T-helper 2 cell treated with Interferon-gamma antibody and Interleukin-4, amounts not matched to agents 5 μg/mL and 100 μg/mL, for 36 hours (primary cell): ENCODE measurements around the gene TDRD7.

Experiments used
- DNase-seq: peaks from one replicate; pipeline ENCODE4 v3.0.0; 2021; ENCODE audit warnings: low spot score
- H3K27ac Mint-ChIP-seq: one replicate; pipeline ENCODE4 v1.8.0; 2021; ENCODE audit warnings: mild to moderate bottlenecking, mixed read lengths
- H3K27me3 Mint-ChIP-seq: one replicate; pipeline ENCODE4 v1.8.0; 2021; ENCODE audit warnings: low read depth, mixed read lengths
- H3K36me3 Mint-ChIP-seq: one replicate; pipeline ENCODE4 v1.8.0; 2021; ENCODE audit warnings: low read depth, mixed read lengths
- H3K4me1 Mint-ChIP-seq: one replicate; pipeline ENCODE4 v1.8.0; 2021; ENCODE audit warnings: low read depth, mixed read lengths
- H3K4me3 Mint-ChIP-seq: one replicate; pipeline ENCODE4 v1.8.0; 2022; ENCODE audit warnings: mild to moderate bottlenecking, moderate library complexity, mixed read lengths
- H3K9me3 Mint-ChIP-seq: one replicate; pipeline ENCODE4 v1.8.0; 2021; ENCODE audit warnings: mixed read lengths

The TDRD7 gene

GRCh38 chr9:97505845-97506244, 93.9 kb downstream of the TDRD7 start:
- peaks cover 34% of the 10 kb centered on the region for H3K27me3 Mint-ChIP-seq
- H3K27ac Mint-ChIP-seq, result no peak overlapping the region
- no peaks in the 10 kb centered on the region for H3K36me3 Mint-ChIP-seq
- no peak for DNase-seq
- H3K4me3 Mint-ChIP-seq, result no peak overlapping the region
- peaks cover 17% of the 10 kb centered on the region for H3K4me1 Mint-ChIP-seq
- no peaks in the 10 kb centered on the region for H3K9me3 Mint-ChIP-seq

DNA sequence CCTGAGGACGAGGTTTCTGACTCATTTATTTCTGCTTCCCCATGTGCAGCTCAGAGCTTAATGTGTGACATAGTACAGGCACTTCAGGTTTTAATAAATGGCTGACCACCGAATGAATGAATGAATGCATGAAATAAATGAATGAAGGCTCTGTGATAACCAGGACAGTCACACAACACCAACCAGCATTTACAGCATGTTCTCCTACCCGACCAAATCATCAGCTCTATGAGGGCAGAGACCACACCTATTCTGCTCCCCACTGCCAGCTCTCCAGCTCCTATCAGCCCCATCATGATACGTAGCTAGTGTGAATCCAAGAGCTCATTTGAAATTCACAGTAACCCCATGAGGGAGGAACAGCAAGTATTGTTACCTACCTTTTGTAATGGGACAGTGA, 94.4 kb downstream of the TDRD7 start:
- H3K9me3 Mint-ChIP-seq, result no peaks in the 10 kb centered on the region

DNA sequence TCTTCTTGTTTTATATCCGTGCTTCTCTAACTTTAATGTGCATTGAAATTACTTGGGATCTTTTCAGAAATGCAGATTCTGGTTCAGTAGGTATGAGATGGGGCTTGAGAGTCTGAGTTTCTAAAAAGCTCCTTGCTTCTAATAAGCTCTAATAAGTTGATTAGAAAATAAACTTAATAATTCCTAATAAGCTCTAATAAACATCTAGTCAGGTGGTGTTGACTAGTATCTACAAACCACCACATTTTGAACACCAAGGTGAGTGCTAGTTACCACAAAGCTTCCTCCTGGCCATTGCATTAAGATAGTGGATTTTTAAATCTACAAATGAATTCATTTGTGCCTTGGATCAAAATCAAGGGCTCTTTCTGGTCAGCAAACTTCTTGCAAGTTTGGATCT, 94.9 kb downstream of the TDRD7 start:
- Mint-ChIP-seq H3K9me3 (no peaks in the 10 kb centered on the region), H3K27ac (no peak overlapping the region), H3K4me1 (peaks cover 19% of the 10 kb centered on the region), H3K36me3 (no peaks in the 10 kb centered on the region), H3K4me3 (no peak overlapping the region), H3K27me3 (peaks cover 30% of the 10 kb centered on the region)
- DNase-seq, result no peak

More for the DNA sequence above, 94.4 kb downstream of the TDRD7 start:
- H3K4me3 Mint-ChIP-seq, result no peak overlapping the region
- no peak overlapping the region for H3K27ac Mint-ChIP-seq
- no peaks in the 10 kb centered on the region for H3K36me3 Mint-ChIP-seq
- DNase-seq, result no peak
- peaks cover 30% of the 10 kb centered on the region for H3K27me3 Mint-ChIP-seq
- H3K4me1 Mint-ChIP-seq, result peaks cover 17% of the 10 kb centered on the region

DNA sequence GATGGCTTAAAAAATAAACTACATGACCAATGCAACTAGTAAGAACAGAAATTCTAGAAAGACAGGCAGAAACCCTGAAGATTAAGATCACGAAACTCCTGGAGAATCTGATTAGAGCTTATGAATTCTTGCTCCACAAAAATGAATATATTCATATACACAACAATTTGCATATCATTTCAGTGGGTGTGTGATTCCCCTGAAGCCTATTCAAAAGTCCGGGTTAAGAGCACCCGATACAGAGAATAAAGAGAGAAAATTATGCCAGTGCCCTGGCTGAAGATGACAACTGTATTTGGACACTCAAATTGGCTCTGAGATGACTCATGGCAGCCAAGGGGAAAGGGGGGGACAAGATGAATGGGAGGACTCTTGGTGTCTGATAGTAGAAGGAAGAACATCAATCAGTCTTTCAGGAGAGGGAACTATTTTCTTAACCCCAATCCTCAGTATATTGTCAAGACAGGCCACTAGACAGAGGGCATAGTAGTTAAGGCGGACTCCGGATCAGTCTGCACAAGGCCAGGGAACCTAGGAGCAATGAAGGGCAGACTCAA, 95.6 kb downstream of the TDRD7 start:
- Mint-ChIP-seq H3K4me3 (no peak overlapping the region), H3K9me3 (no peaks in the 10 kb centered on the region), H3K4me1 (peaks cover 16% of the 10 kb centered on the region), H3K36me3 (no peaks in the 10 kb centered on the region), H3K27ac (no peak overlapping the region), H3K27me3 (peaks cover 26% of the 10 kb centered on the region)
- no peak for DNase-seq

- Mint-ChIP-seq H3K27me3 (peaks cover 12% of the 10 kb centered on the region), H3K36me3 (no peaks in the 10 kb centered on the region), H3K4me3 (no peak overlapping the region), H3K27ac (no peak overlapping the region), H3K9me3 (no peaks in the 10 kb centered on the region), H3K4me1 (peaks cover 9% of the 10 kb centered on the region)
- no peak for DNase-seq
Measured at GRCh38 chr9:97508852-97509251, 97.0 kb downstream of the TDRD7 start.

DNA sequence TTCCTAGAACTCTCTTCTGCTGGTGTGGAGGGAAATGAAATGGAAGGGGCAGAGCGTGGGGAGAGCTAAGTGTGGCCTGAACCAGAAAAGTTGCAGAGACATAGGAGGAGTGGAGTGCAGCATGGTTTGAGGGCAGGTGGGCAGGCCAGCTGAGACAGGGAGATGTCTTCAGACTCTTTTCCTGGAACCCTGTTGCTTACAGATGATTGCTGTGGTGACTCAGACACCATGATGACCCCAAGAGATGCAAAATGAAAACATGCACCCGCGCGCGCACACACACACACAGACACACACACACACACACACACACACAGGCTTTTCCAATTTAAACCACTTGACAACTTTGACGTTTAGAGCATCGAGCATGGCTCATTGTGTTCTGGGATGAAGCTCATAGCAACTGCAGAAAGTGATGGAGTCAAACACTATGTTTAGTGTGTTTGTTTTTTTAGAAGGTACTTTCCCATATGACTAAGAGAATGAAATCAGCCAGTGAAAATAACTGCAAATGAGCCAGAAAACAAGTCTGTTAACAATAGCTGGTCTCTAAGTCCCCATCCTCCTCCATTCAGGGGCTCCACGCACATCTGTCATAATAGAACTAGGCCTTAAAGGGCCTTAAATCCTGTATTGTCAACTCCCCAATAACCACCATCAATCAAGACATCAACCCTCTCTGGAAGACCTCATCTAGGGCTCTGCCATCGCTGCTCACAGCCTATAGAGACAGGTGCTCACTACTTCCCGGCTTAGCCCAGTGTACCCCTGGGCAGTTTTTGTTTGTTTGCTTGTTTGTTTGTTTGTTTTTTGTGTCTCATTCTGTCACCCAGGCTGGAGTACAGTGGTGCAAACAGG, 99.1 kb downstream of the TDRD7 start:
- DNase-seq, result peak; percentile 19
- Mint-ChIP-seq H3K27ac (peak overlapping the region; percentile 9), H3K27me3 (peaks cover under 1% of the 10 kb centered on the region), H3K4me1 (peaks cover 9% of the 10 kb centered on the region), H3K4me3 (no peak overlapping the region), H3K36me3 (no peaks in the 10 kb centered on the region), H3K9me3 (no peaks in the 10 kb centered on the region)

DNA sequence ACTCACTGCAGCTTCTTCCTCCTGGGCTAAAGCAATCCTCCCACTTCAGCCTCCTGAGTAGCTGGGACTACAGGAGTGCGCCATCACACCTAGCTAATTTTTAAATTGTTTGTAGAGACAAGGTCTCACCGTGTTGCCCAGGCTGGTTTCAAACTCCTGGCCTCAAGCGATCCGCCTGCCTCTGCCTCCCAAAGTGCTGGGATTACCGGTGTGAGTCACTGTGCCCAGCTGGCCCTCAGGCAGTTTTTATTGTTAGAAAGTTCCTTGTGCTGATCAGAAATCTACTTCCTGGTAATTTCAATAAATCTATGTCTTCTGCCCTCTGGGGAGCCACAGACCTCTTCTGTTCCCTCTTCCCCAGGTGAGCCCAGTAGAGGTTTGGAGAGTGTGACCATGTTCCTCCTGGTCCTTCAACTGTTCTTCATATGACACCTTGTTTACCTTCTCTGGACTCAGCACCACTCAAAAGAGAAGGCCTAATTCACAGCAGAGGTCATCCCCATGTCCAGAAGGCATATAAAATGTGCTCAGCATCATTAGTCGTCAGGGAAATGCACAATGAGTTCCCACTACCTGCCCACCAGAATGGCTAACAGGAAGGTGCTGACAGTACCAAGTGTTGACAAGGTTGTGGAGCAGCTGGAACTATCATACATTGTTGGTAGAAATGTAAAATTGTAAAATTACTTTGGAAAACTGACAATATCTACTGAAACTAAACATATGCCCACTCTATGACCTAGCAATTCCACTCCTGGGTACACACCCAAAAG, 99.9 kb downstream of the TDRD7 start:
- Mint-ChIP-seq H3K4me3 (no peak overlapping the region), H3K27me3 (peaks cover 8% of the 10 kb centered on the region), H3K27ac (peak overlapping the region; percentile 12), H3K36me3 (no peaks in the 10 kb centered on the region), H3K9me3 (no peaks in the 10 kb centered on the region), H3K4me1 (peaks cover 9% of the 10 kb centered on the region)
- no peak for DNase-seq

DNA sequence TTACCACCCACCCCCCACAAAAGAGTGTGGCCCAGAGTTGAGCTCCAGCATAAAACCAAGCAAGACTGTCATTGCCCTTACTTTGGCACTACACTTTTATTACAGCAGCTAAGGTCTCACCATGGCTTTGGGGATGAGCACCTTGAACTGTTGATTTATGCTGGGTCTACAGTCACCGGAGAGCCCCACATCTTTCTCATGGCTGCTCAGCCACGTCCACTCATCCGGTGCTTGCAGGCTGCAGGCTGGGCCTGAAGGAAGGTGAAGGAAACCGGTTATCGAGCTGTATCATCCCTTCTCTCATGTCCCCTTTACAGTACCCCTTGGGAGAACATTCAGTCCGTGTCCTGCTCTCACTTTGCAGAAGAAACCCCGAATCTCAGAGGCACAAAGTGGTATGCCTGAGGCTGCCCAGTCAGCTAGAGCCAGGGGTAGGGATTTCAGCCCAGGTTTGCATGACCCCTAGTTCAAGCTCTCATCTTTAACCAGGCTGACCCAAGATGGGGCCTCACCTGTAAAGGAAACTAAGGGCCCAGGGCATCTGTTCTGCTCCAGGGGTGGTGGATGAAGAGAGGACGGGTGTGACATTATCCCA, 101.2 kb downstream of the TDRD7 start:
- Mint-ChIP-seq H3K36me3 (no peaks in the 10 kb centered on the region), H3K27ac (no peak overlapping the region), H3K9me3 (no peaks in the 10 kb centered on the region), H3K4me1 (peaks cover 9% of the 10 kb centered on the region), H3K4me3 (no peak overlapping the region), H3K27me3 (peaks cover 18% of the 10 kb centered on the region)
- no peak for DNase-seq

- H3K4me3 Mint-ChIP-seq, result no peak overlapping the region
- no peaks in the 10 kb centered on the region for H3K36me3 Mint-ChIP-seq
- H3K27me3 Mint-ChIP-seq, result peaks cover 31% of the 10 kb centered on the region
- no peaks in the 10 kb centered on the region for H3K9me3 Mint-ChIP-seq
- no peak for DNase-seq
- H3K4me1 Mint-ChIP-seq, result peaks cover 9% of the 10 kb centered on the region
- H3K27ac Mint-ChIP-seq, result no peak overlapping the region
Measured at GRCh38 chr9:97514531-97514930, 102.6 kb downstream of the TDRD7 start.

DNA sequence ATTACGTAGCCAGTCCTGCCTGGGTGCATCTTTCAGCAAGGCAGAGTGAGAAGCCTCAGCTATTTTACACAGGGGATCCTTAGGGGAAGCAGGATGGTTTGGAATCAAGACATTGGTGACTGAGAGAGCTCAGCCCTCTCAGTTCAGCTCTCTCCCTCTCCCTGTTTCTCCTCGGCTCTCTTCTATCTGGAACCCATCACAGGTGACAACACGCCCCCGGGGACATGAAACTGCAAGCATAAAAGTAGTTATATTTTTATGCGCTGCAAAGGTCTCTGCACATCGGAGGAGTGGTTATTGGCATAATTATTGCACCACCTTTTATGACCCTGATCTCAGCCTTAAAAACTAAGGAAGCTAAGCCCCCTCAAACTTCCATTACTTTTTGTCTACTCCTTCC, 103.8 kb downstream of the TDRD7 start:
- no peak overlapping the region for H3K27ac Mint-ChIP-seq
- no peaks in the 10 kb centered on the region for H3K9me3 Mint-ChIP-seq
- peaks cover 7% of the 10 kb centered on the region for H3K4me1 Mint-ChIP-seq
- DNase-seq, result no peak
- H3K36me3 Mint-ChIP-seq, result no peaks in the 10 kb centered on the region
- H3K4me3 Mint-ChIP-seq, result no peak overlapping the region
- peaks cover 40% of the 10 kb centered on the region for H3K27me3 Mint-ChIP-seq

- Mint-ChIP-seq H3K4me3 (no peak overlapping the region), H3K4me1 (peaks cover 4% of the 10 kb centered on the region), H3K27ac (no peak overlapping the region), H3K27me3 (peaks cover 40% of the 10 kb centered on the region), H3K36me3 (no peaks in the 10 kb centered on the region), H3K9me3 (no peaks in the 10 kb centered on the region)
- no peak for DNase-seq
Measured at GRCh38 chr9:97516111-97516510, 104.2 kb downstream of the TDRD7 start.

GRCh38 chr9:97517331-97518089, 105.6 kb downstream of the TDRD7 start:
- DNase-seq, result no peak
- no peaks in the 10 kb centered on the region for H3K4me1 Mint-ChIP-seq
- no peaks in the 10 kb centered on the region for H3K36me3 Mint-ChIP-seq
- H3K4me3 Mint-ChIP-seq, result no peak overlapping the region
- no peaks in the 10 kb centered on the region for H3K9me3 Mint-ChIP-seq
- H3K27ac Mint-ChIP-seq, result no peak overlapping the region
- peaks cover 42% of the 10 kb centered on the region for H3K27me3 Mint-ChIP-seq

GRCh38 chr9:97518166-97518908, 106.4 kb downstream of the TDRD7 start:
- no peaks in the 10 kb centered on the region for H3K4me1 Mint-ChIP-seq
- H3K27me3 Mint-ChIP-seq, result peaks cover 42% of the 10 kb centered on the region
- no peak for DNase-seq

More at GRCh38 chr9:97518166-97518908, 106.4 kb downstream of the TDRD7 start:
- H3K27ac Mint-ChIP-seq, result no peak overlapping the region
- H3K4me3 Mint-ChIP-seq, result no peak overlapping the region
- no peaks in the 10 kb centered on the region for H3K9me3 Mint-ChIP-seq
- H3K36me3 Mint-ChIP-seq, result no peaks in the 10 kb centered on the region
